GM21360 (cell line): Measurements from ENCODE around the gene IL17C.
"Not testable (repeated sequence)": the region's sequence is repeated elsewhere in the genome, so short reads cannot be mapped to it uniquely, and the experiment has no call there.

ENCODE experiments used
- ATAC-seq: cut with Tn5 transposase; IDR thresholded peaks from one replicate; pipeline ENCODE4 v1.9.1; 2021; ENCODE audit warnings: mild to moderate bottlenecking, moderate library complexity; ENCODE audit not compliant: unreplicated experiment

Gene IL17C

GRCh38 chr16:88655733-88656281 lies 17.4 kb downstream of the IL17C start:
- no peak for ATAC-seq

- ATAC-seq: no peak
These were observed 18.1 kb downstream of the IL17C start for GRCh38 chr16:88656291-88656980.

GRCh38 chr16:88657371-88657770 lies 19.0 kb downstream of the IL17C start:
- ATAC-seq: no peak

GRCh38 chr16:88658714-88659113 lies 20.3 kb downstream of the IL17C start:
- ATAC-seq: no peak

- ATAC-seq: no peak
These were observed 20.8 kb downstream of the IL17C start for GRCh38 chr16:88659160-88659559.

GRCh38 chr16:88661468-88661867 lies 23.1 kb downstream of the IL17C start:
- ATAC-seq: no peak

GRCh38 chr16:88662222-88662842 lies 24.0 kb downstream of the IL17C start:
- peak; percentile 15 for ATAC-seq

GRCh38 chr16:88662843-88663606 lies 24.7 kb downstream of the IL17C start, which contains the start of gene MVD:
MVD (minus strand) TSS chr16:88663091; CDS start chr16:88663080, 11 bp downstream.
- peak; percentile 89 for ATAC-seq

- no peak for ATAC-seq
These were observed 26.8 kb downstream of the IL17C start for GRCh38 chr16:88665148-88665547.

GRCh38 chr16:88665570-88665969 lies 27.2 kb downstream of the IL17C start:
- no peak for ATAC-seq

GRCh38 chr16:88667461-88667860 lies 29.1 kb downstream of the IL17C start:
- no peak for ATAC-seq

GRCh38 chr16:88669493-88669892 lies 31.1 kb downstream of the IL17C start:
- ATAC-seq: not testable (repeated sequence)

- ATAC-seq: no peak
These were observed 31.6 kb downstream of the IL17C start for GRCh38 chr16:88669980-88670379.

- ATAC-seq: no peak
These were observed 33.4 kb downstream of the IL17C start for GRCh38 chr16:88671806-88672205.

GRCh38 chr16:88672776-88673175 lies 34.4 kb downstream of the IL17C start:
- ATAC-seq: no peak

GRCh38 chr16:88673716-88674379 lies 35.5 kb downstream of the IL17C start:
- no peak for ATAC-seq

GRCh38 chr16:88676502-88677242 lies 38.3 kb downstream of the IL17C start:
- ATAC-seq: no peak

- no peak for ATAC-seq
These were observed 39.3 kb downstream of the IL17C start for GRCh38 chr16:88677721-88678120.

GRCh38 chr16:88678224-88678979 lies 40.0 kb downstream of the IL17C start:
- ATAC-seq: no peak
